ENCODE data around the gene BCL2.

BCL2 gene

GRCh38 chr18:63130176-63130575, 189.4 kb downstream of the BCL2 start:
- TF ChIP-seq PPARA (CRISPR knock-in tag; IDR thresholded peaks at IDR 0.05; ENCODE audit: borderline replicate concordance) (no peak), ISL1 (CRISPR knock-in tag; IDR thresholded peaks at IDR 0.05) (no peak), OSR1 (CRISPR knock-in tag; IDR thresholded peaks at IDR 0.05) (no peak), CSDC2 (CRISPR knock-in tag; IDR thresholded peaks at IDR 0.05) (no peak), ZFP3 (CRISPR knock-in tag; IDR thresholded peaks at IDR 0.05) (no peak), ARNTL (CRISPR knock-in tag; IDR thresholded peaks at IDR 0.05; ENCODE audit: borderline replicate concordance, low read depth) (no peak), ZC3H10 (CRISPR knock-in tag; IDR thresholded peaks at IDR 0.05) (no peak)
- TF ChIP-seq, protein P1, sequence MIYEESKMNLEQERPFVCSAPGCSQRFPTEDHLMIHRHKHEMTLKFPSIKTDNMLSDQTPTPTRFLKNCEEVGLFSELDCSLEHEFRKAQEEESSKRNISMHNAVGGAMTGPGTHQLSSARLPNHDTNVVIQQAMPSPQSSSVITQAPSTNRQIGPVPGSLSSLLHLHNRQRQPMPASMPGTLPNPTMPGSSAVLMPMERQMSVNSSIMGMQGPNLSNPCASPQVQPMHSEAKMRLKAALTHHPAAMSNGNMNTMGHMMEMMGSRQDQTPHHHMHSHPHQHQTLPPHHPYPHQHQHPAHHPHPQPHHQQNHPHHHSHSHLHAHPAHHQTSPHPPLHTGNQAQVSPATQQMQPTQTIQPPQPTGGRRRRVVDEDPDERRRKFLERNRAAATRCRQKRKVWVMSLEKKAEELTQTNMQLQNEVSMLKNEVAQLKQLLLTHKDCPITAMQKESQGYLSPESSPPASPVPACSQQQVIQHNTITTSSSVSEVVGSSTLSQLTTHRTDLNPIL (CRISPR knock-in tag; IDR thresholded peaks at IDR 0.05; ENCODE audit: low read depth) = no peak
- TF ChIP-seq, protein P2, sequence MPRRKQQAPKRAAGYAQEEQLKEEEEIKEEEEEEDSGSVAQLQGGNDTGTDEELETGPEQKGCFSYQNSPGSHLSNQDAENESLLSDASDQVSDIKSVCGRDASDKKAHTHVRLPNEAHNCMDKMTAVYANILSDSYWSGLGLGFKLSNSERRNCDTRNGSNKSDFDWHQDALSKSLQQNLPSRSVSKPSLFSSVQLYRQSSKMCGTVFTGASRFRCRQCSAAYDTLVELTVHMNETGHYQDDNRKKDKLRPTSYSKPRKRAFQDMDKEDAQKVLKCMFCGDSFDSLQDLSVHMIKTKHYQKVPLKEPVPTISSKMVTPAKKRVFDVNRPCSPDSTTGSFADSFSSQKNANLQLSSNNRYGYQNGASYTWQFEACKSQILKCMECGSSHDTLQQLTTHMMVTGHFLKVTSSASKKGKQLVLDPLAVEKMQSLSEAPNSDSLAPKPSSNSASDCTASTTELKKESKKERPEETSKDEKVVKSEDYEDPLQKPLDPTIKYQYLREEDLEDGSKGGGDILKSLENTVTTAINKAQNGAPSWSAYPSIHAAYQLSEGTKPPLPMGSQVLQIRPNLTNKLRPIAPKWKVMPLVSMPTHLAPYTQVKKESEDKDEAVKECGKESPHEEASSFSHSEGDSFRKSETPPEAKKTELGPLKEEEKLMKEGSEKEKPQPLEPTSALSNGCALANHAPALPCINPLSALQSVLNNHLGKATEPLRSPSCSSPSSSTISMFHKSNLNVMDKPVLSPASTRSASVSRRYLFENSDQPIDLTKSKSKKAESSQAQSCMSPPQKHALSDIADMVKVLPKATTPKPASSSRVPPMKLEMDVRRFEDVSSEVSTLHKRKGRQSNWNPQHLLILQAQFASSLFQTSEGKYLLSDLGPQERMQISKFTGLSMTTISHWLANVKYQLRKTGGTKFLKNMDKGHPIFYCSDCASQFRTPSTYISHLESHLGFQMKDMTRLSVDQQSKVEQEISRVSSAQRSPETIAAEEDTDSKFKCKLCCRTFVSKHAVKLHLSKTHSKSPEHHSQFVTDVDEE (CRISPR knock-in tag; IDR thresholded peaks at IDR 0.05) = no peak
- ATAC-seq = no peak

GRCh38 chr18:63128237-63128974, 191.2 kb downstream of the BCL2 start:
- TF ChIP-seq, protein P3, sequence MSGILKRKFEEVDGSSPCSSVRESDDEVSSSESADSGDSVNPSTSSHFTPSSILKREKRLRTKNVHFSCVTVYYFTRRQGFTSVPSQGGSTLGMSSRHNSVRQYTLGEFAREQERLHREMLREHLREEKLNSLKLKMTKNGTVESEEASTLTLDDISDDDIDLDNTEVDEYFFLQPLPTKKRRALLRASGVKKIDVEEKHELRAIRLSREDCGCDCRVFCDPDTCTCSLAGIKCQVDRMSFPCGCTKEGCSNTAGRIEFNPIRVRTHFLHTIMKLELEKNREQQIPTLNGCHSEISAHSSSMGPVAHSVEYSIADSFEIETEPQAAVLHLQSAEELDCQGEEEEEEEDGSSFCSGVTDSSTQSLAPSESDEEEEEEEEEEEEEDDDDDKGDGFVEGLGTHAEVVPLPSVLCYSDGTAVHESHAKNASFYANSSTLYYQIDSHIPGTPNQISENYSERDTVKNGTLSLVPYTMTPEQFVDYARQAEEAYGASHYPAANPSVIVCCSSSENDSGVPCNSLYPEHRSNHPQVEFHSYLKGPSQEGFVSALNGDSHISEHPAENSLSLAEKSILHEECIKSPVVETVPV (CRISPR knock-in tag; IDR thresholded peaks at IDR 0.05) = no peak
- no peak for TF ChIP-seq PPARA (CRISPR knock-in tag; IDR thresholded peaks at IDR 0.05; ENCODE audit: borderline replicate concordance)
- TF ChIP-seq TOX (CRISPR knock-in tag; IDR thresholded peaks at IDR 0.05; ENCODE audit: borderline replicate concordance) = no peak
- no peak for TF ChIP-seq SNAI2 (CRISPR knock-in tag; IDR thresholded peaks at IDR 0.05)
- no peak for TF ChIP-seq CSDC2 (CRISPR knock-in tag; IDR thresholded peaks at IDR 0.05)
- no peak for TF ChIP-seq OSR1 (CRISPR knock-in tag; IDR thresholded peaks at IDR 0.05)
- TF ChIP-seq, protein P4, sequence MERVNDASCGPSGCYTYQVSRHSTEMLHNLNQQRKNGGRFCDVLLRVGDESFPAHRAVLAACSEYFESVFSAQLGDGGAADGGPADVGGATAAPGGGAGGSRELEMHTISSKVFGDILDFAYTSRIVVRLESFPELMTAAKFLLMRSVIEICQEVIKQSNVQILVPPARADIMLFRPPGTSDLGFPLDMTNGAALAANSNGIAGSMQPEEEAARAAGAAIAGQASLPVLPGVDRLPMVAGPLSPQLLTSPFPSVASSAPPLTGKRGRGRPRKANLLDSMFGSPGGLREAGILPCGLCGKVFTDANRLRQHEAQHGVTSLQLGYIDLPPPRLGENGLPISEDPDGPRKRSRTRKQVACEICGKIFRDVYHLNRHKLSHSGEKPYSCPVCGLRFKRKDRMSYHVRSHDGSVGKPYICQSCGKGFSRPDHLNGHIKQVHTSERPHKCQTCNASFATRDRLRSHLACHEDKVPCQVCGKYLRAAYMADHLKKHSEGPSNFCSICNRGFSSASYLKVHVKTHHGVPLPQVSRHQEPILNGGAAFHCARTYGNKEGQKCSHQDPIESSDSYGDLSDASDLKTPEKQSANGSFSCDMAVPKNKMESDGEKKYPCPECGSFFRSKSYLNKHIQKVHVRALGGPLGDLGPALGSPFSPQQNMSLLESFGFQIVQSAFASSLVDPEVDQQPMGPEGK (CRISPR knock-in tag; IDR thresholded peaks at IDR 0.05; ENCODE audit: borderline replicate concordance) = no peak
- TF ChIP-seq ZNF565 (CRISPR knock-in tag; conservative IDR thresholded peaks at IDR 0.05; ENCODE audit: low read depth) = no peak
- TF ChIP-seq TCF4 (CRISPR knock-in tag; IDR thresholded peaks at IDR 0.05; ENCODE audit: borderline replicate concordance) = no peak
- TF ChIP-seq BACH2 (CRISPR knock-in tag; IDR thresholded peaks at IDR 0.05; ENCODE audit: borderline replicate concordance) = no peak
- TF ChIP-seq RARB (CRISPR knock-in tag; IDR thresholded peaks at IDR 0.05) = no peak
- TF ChIP-seq, protein P2 (CRISPR knock-in tag; IDR thresholded peaks at IDR 0.05) = no peak
- TF ChIP-seq ISL1 (CRISPR knock-in tag; IDR thresholded peaks at IDR 0.05) = no peak
- TF ChIP-seq ESRRG (CRISPR knock-in tag; IDR thresholded peaks at IDR 0.05) = no peak
- ATAC-seq = no peak

Measured in SK-N-SH treated with all-trans-retinoic acid at 6 μM for 48 hours (cell line).